Kidney glomerular epithelial cell (primary cell): Measurements from ENCODE around the gene PPFIA1.
"Not testable (repeated sequence)": the region's sequence is repeated elsewhere in the genome, so short reads cannot be mapped to it uniquely, and the experiment has no call there.

Experiments
- DNase-seq: peaks from one replicate; lab custom pipeline; 2025; lab: John Stamatoyannopoulos, UW

Gene PPFIA1

GRCh38 chr11:70359451-70360205 is 89.1 kb downstream of the PPFIA1 start:
- DNase-seq: no peak

GRCh38 chr11:70360211-70360610 is 89.7 kb downstream of the PPFIA1 start:
- no peak for DNase-seq

GRCh38 chr11:70364178-70364577 is 93.7 kb downstream of the PPFIA1 start:
- no peak for DNase-seq

GRCh38 chr11:70364745-70365543 is 94.5 kb downstream of the PPFIA1 start:
- no peak for DNase-seq

GRCh38 chr11:70365544-70365927 is 95.0 kb downstream of the PPFIA1 start:
- no peak for DNase-seq

- DNase-seq: no peak
These were observed 96.6 kb downstream of the PPFIA1 start for GRCh38 chr11:70367071-70367470.

- no peak for DNase-seq
These were observed 98.5 kb downstream of the PPFIA1 start for GRCh38 chr11:70368961-70369360.

- DNase-seq: no peak
These were observed 100.8 kb downstream of the PPFIA1 start for GRCh38 chr11:70371241-70371640.

GRCh38 chr11:70372076-70372475 is 101.6 kb downstream of the PPFIA1 start:
- no peak for DNase-seq

GRCh38 chr11:70376621-70377020 is 106.1 kb downstream of the PPFIA1 start:
- DNase-seq: no peak

- no peak for DNase-seq
These were observed 107.2 kb downstream of the PPFIA1 start for GRCh38 chr11:70377645-70378044.

GRCh38 chr11:70378506-70379134 is 108.1 kb downstream of the PPFIA1 start:
- DNase-seq: no peak

GRCh38 chr11:70381350-70381749 is 110.9 kb downstream of the PPFIA1 start:
- no peak for DNase-seq

GRCh38 chr11:70381872-70382861 is 111.7 kb downstream of the PPFIA1 start:
- peak; percentile 64 for DNase-seq

- DNase-seq: no peak
These were observed 113.4 kb downstream of the PPFIA1 start for GRCh38 chr11:70383664-70384565.

GRCh38 chr11:70384566-70385152 is 114.2 kb downstream of the PPFIA1 start:
- no peak for DNase-seq

GRCh38 chr11:70387564-70387963 is 117.1 kb downstream of the PPFIA1 start:
- DNase-seq: no peak

- DNase-seq: no peak
These were observed 118.7 kb downstream of the PPFIA1 start for GRCh38 chr11:70389201-70389600.

- not testable (repeated sequence) for DNase-seq
These were observed 120.4 kb downstream of the PPFIA1 start for GRCh38 chr11:70390882-70391281.
